Measurements from ENCODE around the gene FOLR3. TPM values are rescaled to one million over a fixed set of nuclear protein-coding genes. Genes with fewer than 3 reads are reported as not detected.

FOLR3 gene
- total RNA-seq, 1 experiment from 2014 or later, result not detected

DNA sequence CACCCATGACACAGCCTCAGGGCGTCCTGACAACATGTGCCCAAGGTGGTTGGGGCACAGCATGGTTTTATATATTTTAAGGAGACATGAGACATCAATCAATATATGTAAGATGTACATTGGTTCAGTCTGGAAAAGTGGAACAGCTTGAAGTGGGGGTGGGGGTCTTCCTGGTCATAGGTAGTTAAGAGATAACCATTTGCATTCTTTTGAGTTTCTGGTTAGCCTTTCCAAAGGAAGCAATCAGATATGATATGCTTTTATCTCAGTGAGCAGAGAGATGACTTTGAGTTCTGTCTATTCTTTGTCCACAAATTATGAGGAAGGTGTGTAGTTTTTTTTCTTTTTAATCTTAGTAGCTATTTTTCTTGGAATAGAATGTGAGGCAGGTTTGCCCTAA lies 12.9 kb upstream of the FOLR3 start:
- H3K4me3 ChIP-seq (replicated peaks in 1 of 2; ENCODE audit: low read depth in 1 of 2, low read length in 2 of 2), result no peak overlapping the region
- no peaks in the 10 kb centered on the region for H4K20me1 ChIP-seq (ENCODE audit: insufficient read depth)
- TF ChIP-seq SRF (IDR thresholded peaks at IDR 0.05; ENCODE audit: low read depth) (no peak), RAD21 (IDR thresholded peaks at IDR 0.05; ENCODE audit: low read depth) (no peak), CEBPB (IDR thresholded peaks at IDR 0.05; ENCODE audit: low read depth) (no peak)
- TF ChIP-seq, protein P1, sequence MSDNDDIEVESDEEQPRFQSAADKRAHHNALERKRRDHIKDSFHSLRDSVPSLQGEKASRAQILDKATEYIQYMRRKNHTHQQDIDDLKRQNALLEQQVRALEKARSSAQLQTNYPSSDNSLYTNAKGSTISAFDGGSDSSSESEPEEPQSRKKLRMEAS (IDR thresholded peaks at IDR 0.05), result no peak
- RAD21 ChIA-PET (ENCODE audit: low non-redundant PET in 1 of 2, low total read pairs in 2 of 2, uncharacterized antibody in 2 of 2, unreplicated experiment in 2 of 2), result no interaction called here
- H3K79me2 ChIP-seq (ENCODE audit: insufficient read depth, low read length), result no peaks in the 10 kb centered on the region
- POLR2A ChIA-PET, result no interaction called here
- no peaks in the 10 kb centered on the region for H3K9me2 ChIP-seq (ENCODE audit: insufficient read depth)
- CTCF ChIA-PET, result interaction anchor here (1.0 kb wide), 1 partner anchor 22 kb away, joined by 3 read pairs; no protein-coding TSS in a partner anchor
- no peak for ATAC-seq
- H3K9ac ChIP-seq (ENCODE audit: low read length), result no peak overlapping the region
- no peaks in the 10 kb centered on the region for H3K36me3 ChIP-seq (ENCODE audit: control insufficient read depth in 1 of 2, insufficient read depth in 2 of 2, low read length in 2 of 2)
- H3K27ac ChIP-seq (ENCODE audit: low read depth, low read length), result no peak overlapping the region
- no peak overlapping the region for H3K4me2 ChIP-seq (ENCODE audit: low read length)
- peaks cover 0 to 9% of the 10 kb centered on the region in 2 experiments; a peak in 2 of 4 replicates for H3K9me3 ChIP-seq (ENCODE audit: control insufficient read depth in 1 of 2, insufficient read depth in 1 of 2, low read depth in 1 of 2, low read length in 2 of 2)
- no peak for DNase-seq (ENCODE audit: low read depth, low spot score)
- intact Hi-C loops (cut with micrococcal nuclease), result no loop called here
- BruUV-seq (replicated peaks), result no TSS peak
- no peaks in the 10 kb centered on the region for H3K27me3 ChIP-seq (ENCODE audit: insufficient read depth, low read length)
- H3K4me1 ChIP-seq (ENCODE audit: control insufficient read depth in 1 of 2, insufficient read depth in 2 of 2, low read length in 2 of 2), result no peaks in the 10 kb centered on the region
- H2AFZ ChIP-seq (ENCODE audit: low read depth, low read length, poor library complexity, severe bottlenecking), result no peak overlapping the region

DNA sequence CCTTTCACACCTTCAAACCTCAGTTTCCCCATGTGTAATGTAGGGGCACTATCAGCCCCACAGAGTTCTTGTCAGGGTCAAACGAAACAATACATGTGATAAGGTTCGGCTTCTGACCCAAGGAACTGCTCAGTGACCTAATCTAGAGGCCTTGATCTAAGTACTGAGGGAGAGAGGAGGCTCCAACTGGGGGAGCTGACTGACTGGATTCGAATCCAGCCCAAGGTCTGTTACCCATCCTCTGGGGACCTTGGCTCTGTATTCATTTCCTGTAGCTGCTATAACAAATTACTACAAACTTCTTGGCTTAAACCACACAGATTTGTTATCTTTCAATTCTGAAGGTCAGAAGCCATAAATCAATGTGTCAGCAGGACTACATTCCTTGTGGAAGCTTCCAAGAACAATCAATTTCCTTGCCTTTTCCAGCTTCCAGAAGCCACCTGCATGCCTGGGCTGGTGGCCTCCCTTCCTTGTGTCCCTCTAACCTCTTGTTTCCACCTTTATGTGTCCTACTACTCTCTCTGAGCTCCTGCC lies 12.3 kb upstream of the FOLR3 start:
- TF ChIP-seq, protein P1 (IDR thresholded peaks at IDR 0.05), result no peak
- TF ChIP-seq CEBPB (IDR thresholded peaks at IDR 0.05; ENCODE audit: low read depth) (no peak), CBX3 (IDR thresholded peaks at IDR 0.05; ENCODE audit: low read depth) (no peak), FOSL1 (IDR thresholded peaks at IDR 0.05; ENCODE audit: low read depth) (no peak), EGR1 (IDR thresholded peaks at IDR 0.05; ENCODE audit: low read depth) (no peak)
- TF ChIP-seq, protein P2, sequence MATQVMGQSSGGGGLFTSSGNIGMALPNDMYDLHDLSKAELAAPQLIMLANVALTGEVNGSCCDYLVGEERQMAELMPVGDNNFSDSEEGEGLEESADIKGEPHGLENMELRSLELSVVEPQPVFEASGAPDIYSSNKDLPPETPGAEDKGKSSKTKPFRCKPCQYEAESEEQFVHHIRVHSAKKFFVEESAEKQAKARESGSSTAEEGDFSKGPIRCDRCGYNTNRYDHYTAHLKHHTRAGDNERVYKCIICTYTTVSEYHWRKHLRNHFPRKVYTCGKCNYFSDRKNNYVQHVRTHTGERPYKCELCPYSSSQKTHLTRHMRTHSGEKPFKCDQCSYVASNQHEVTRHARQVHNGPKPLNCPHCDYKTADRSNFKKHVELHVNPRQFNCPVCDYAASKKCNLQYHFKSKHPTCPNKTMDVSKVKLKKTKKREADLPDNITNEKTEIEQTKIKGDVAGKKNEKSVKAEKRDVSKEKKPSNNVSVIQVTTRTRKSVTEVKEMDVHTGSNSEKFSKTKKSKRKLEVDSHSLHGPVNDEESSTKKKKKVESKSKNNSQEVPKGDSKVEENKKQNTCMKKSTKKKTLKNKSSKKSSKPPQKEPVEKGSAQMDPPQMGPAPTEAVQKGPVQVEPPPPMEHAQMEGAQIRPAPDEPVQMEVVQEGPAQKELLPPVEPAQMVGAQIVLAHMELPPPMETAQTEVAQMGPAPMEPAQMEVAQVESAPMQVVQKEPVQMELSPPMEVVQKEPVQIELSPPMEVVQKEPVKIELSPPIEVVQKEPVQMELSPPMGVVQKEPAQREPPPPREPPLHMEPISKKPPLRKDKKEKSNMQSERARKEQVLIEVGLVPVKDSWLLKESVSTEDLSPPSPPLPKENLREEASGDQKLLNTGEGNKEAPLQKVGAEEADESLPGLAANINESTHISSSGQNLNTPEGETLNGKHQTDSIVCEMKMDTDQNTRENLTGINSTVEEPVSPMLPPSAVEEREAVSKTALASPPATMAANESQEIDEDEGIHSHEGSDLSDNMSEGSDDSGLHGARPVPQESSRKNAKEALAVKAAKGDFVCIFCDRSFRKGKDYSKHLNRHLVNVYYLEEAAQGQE (IDR thresholded peaks at IDR 0.05; ENCODE audit: low read depth), result no peak
- intact Hi-C loops (cut with micrococcal nuclease), result no loop called here
- H3K79me2 ChIP-seq (ENCODE audit: insufficient read depth, low read length), result no peaks in the 10 kb centered on the region
- ChIA-PET RAD21 (ENCODE audit: low non-redundant PET in 1 of 2, low total read pairs in 2 of 2, uncharacterized antibody in 2 of 2, unreplicated experiment in 2 of 2) (no interaction called here), CTCF (interaction anchor here (1.0 kb wide), 1 partner anchor 21 kb away, joined by 3 read pairs; no protein-coding TSS in a partner anchor), POLR2A (no interaction called here)
- ATAC-seq (no peak), DNase-seq (ENCODE audit: low read depth, low spot score) (no peak)
- H2AFZ ChIP-seq (ENCODE audit: low read depth, low read length, poor library complexity, severe bottlenecking), result no peak overlapping the region
- H3K4me1 ChIP-seq (ENCODE audit: control insufficient read depth in 1 of 2, insufficient read depth in 2 of 2, low read length in 2 of 2), result no peaks in the 10 kb centered on the region
- H3K4me3 ChIP-seq (replicated peaks in 1 of 2; ENCODE audit: low read depth in 1 of 2, low read length in 2 of 2), result no peak overlapping the region
- no peak overlapping the region for H3K9ac ChIP-seq (ENCODE audit: low read length)
- H3K9me3 ChIP-seq (ENCODE audit: control insufficient read depth in 1 of 2, insufficient read depth in 1 of 2, low read depth in 1 of 2, low read length in 2 of 2), result peaks cover under 1 to 10% of the 10 kb centered on the region in 2 experiments; a peak in 3 of 4 replicates
- H3K27me3 ChIP-seq (ENCODE audit: insufficient read depth, low read length), result no peaks in the 10 kb centered on the region
- H4K20me1 ChIP-seq (ENCODE audit: insufficient read depth), result no peaks in the 10 kb centered on the region
- BruUV-seq (replicated peaks), result no TSS peak
- no peaks in the 10 kb centered on the region for H3K9me2 ChIP-seq (ENCODE audit: insufficient read depth)
- no peak overlapping the region for H3K4me2 ChIP-seq (ENCODE audit: low read length)
- no peak overlapping the region for H3K27ac ChIP-seq (ENCODE audit: low read depth, low read length)
- no peaks in the 10 kb centered on the region for H3K36me3 ChIP-seq (ENCODE audit: control insufficient read depth in 1 of 2, insufficient read depth in 2 of 2, low read length in 2 of 2)

Data from HCT116 (cell line).